Central memory CD8-positive, alpha-beta T cell (primary cell): Measurements from ENCODE around the gene TCF21.
"Not testable (repeated sequence)": the region's sequence is repeated elsewhere in the genome, so short reads cannot be mapped to it uniquely, and the experiment has no call there.

Experiments used
- ATAC-seq: fragments of 150-1000 bp; cut with Tn5 transposase; replicated peaks from 2 replicates; pipeline ENCODE4 v1.10.0; 2022; ENCODE audit warnings: mild to moderate bottlenecking, moderate FRiP score, moderate number of reproducible peaks; ENCODE audit not compliant: poor library complexity, severe bottlenecking; ENCODE audit errors: extremely low read depth
- DNase-seq, 2 donors: peaks; one replicate each; pipeline ENCODE4 v3.0.0; 2021; ENCODE audit warnings: low spot score in 2 of 2
- H3K27ac Mint-ChIP-seq: one replicate; pipeline ENCODE4 v1.8.0; 2022; ENCODE audit warnings: low read depth, mild to moderate bottlenecking, moderate library complexity, mixed read lengths
- H3K27me3 Mint-ChIP-seq: one replicate; pipeline ENCODE4 v1.8.0; 2022; ENCODE audit warnings: mixed read lengths
- H3K36me3 Mint-ChIP-seq: one replicate; pipeline ENCODE4 v1.8.0; 2022; ENCODE audit warnings: mild to moderate bottlenecking, moderate library complexity, mixed read lengths; ENCODE audit not compliant: insufficient read depth
- H3K4me1 Mint-ChIP-seq: one replicate; pipeline ENCODE4 v1.8.0; 2022; ENCODE audit warnings: mixed read lengths
- H3K4me3 Mint-ChIP-seq: one replicate; pipeline ENCODE4 v1.8.0; 2022; ENCODE audit warnings: mild to moderate bottlenecking, moderate library complexity, mixed read lengths
- H3K9me3 Mint-ChIP-seq: one replicate; pipeline ENCODE4 v1.8.0; 2022; ENCODE audit warnings: mixed read lengths

TCF21 gene

GRCh38 chr6:133917781-133918180, 28.9 kb downstream of the TCF21 start:
- Mint-ChIP-seq H3K4me1 (no peaks in the 10 kb centered on the region), H3K27me3 (peaks cover 55% of the 10 kb centered on the region), H3K36me3 (no peaks in the 10 kb centered on the region), H3K4me3 (no peak overlapping the region), H3K27ac (no peak overlapping the region), H3K9me3 (no peaks in the 10 kb centered on the region)
- no peak for ATAC-seq
- DNase-seq: no peak

GRCh38 chr6:133918208-133918930, 29.5 kb downstream of the TCF21 start:
- H3K4me3 Mint-ChIP-seq: no peak overlapping the region
- peaks cover 53% of the 10 kb centered on the region for H3K27me3 Mint-ChIP-seq

GRCh38 chr6:133919362-133919761, 30.4 kb downstream of the TCF21 start:
- no peak overlapping the region for H3K27ac Mint-ChIP-seq
- ATAC-seq: no peak
- H3K9me3 Mint-ChIP-seq: no peaks in the 10 kb centered on the region
- no peak for DNase-seq
- H3K36me3 Mint-ChIP-seq: no peaks in the 10 kb centered on the region
- no peak overlapping the region for H3K4me3 Mint-ChIP-seq
- no peaks in the 10 kb centered on the region for H3K4me1 Mint-ChIP-seq
- peaks cover 48% of the 10 kb centered on the region for H3K27me3 Mint-ChIP-seq

More at GRCh38 chr6:133918208-133918930, 29.5 kb downstream of the TCF21 start:
- no peaks in the 10 kb centered on the region for H3K36me3 Mint-ChIP-seq
- no peak overlapping the region for H3K27ac Mint-ChIP-seq
- H3K9me3 Mint-ChIP-seq: no peaks in the 10 kb centered on the region
- no peak for ATAC-seq
- DNase-seq: no peak
- H3K4me1 Mint-ChIP-seq: no peaks in the 10 kb centered on the region

GRCh38 chr6:133921249-133921859, 32.4 kb downstream of the TCF21 start:
- Mint-ChIP-seq H3K36me3 (no peaks in the 10 kb centered on the region), H3K27me3 (peaks cover 42% of the 10 kb centered on the region), H3K4me1 (no peaks in the 10 kb centered on the region), H3K27ac (no peak overlapping the region), H3K9me3 (no peaks in the 10 kb centered on the region), H3K4me3 (no peak overlapping the region)
- DNase-seq (peak; percentile 52 to 53), ATAC-seq (peak; percentile 66)

GRCh38 chr6:133923938-133924593, 35.2 kb downstream of the TCF21 start:
- H3K27ac Mint-ChIP-seq: no peak overlapping the region
- no peaks in the 10 kb centered on the region for H3K36me3 Mint-ChIP-seq
- no peak for ATAC-seq
- peaks cover 64% of the 10 kb centered on the region for H3K27me3 Mint-ChIP-seq
- no peaks in the 10 kb centered on the region for H3K9me3 Mint-ChIP-seq
- no peaks in the 10 kb centered on the region for H3K4me1 Mint-ChIP-seq
- DNase-seq: peak; percentile 33 to 38
- H3K4me3 Mint-ChIP-seq: no peak overlapping the region

- H3K4me3 Mint-ChIP-seq, H3K36me3 Mint-ChIP-seq, ATAC-seq, DNase-seq, H3K4me1 Mint-ChIP-seq, H3K27ac Mint-ChIP-seq: not testable (repeated sequence)
- peaks cover 27% of the 10 kb centered on the region for H3K27me3 Mint-ChIP-seq
- H3K9me3 Mint-ChIP-seq: peaks cover 13% of the 10 kb centered on the region
Measured at GRCh38 chr6:133931221-133931620, 42.3 kb downstream of the TCF21 start.

GRCh38 chr6:133936352-133936751, 47.4 kb downstream of the TCF21 start:
- peaks cover 13% of the 10 kb centered on the region for H3K9me3 Mint-ChIP-seq
- not testable (repeated sequence) for DNase-seq, H3K27ac Mint-ChIP-seq, ATAC-seq, H3K4me3 Mint-ChIP-seq, H3K36me3 Mint-ChIP-seq, H3K4me1 Mint-ChIP-seq
- H3K27me3 Mint-ChIP-seq: peaks cover 16% of the 10 kb centered on the region

- Mint-ChIP-seq H3K4me3 (no peak overlapping the region), H3K9me3 (peaks cover 9% of the 10 kb centered on the region), H3K27me3 (peaks cover 23% of the 10 kb centered on the region), H3K36me3 (no peaks in the 10 kb centered on the region), H3K27ac (no peak overlapping the region), H3K4me1 (no peaks in the 10 kb centered on the region)
- ATAC-seq (no peak), DNase-seq (no peak)
Measured at GRCh38 chr6:133937909-133938308, 49.0 kb downstream of the TCF21 start.

GRCh38 chr6:133938533-133938932, 49.6 kb downstream of the TCF21 start:
- Mint-ChIP-seq H3K4me1 (no peaks in the 10 kb centered on the region), H3K4me3 (no peak overlapping the region), H3K27ac (no peak overlapping the region), H3K9me3 (peaks cover 3% of the 10 kb centered on the region), H3K36me3 (no peaks in the 10 kb centered on the region), H3K27me3 (peaks cover 23% of the 10 kb centered on the region)
- ATAC-seq: no peak
- no peak for DNase-seq

GRCh38 chr6:133939778-133940667, 51.1 kb downstream of the TCF21 start:
- Mint-ChIP-seq H3K36me3 (no peaks in the 10 kb centered on the region), H3K4me1 (no peaks in the 10 kb centered on the region), H3K9me3 (no peaks in the 10 kb centered on the region), H3K4me3 (no peak overlapping the region), H3K27ac (no peak overlapping the region), H3K27me3 (peaks cover 32% of the 10 kb centered on the region)
- ATAC-seq (no peak), DNase-seq (no peak)
